Activated naive CD4-positive, alpha-beta T cell treated with anti-CD3 and anti-CD28 coated beads, Interleukin-2, amount 50 U/mL, for 24 hours (primary cell): ENCODE measurements around the gene PANX3.
A peak's percentile ranks its signal among the peaks of the same experiment; 100 is the strongest.
"Not testable (repeated sequence)": the region's sequence is repeated elsewhere in the genome, so short reads cannot be mapped to it uniquely, and the experiment has no call there.

Source experiments
- H3K27ac Mint-ChIP-seq: one replicate; pipeline ENCODE4 v1.8.0; 2021; ENCODE audit warnings: mild to moderate bottlenecking, mixed read lengths
- H3K27me3 Mint-ChIP-seq: one replicate; pipeline ENCODE4 v1.8.0; 2021; ENCODE audit warnings: mixed read lengths
- H3K36me3 Mint-ChIP-seq: one replicate; pipeline ENCODE4 v1.8.0; 2021; ENCODE audit warnings: mixed read lengths
- H3K4me1 Mint-ChIP-seq: one replicate; pipeline ENCODE4 v1.8.0; 2021; ENCODE audit warnings: mixed read lengths
- H3K4me3 Mint-ChIP-seq: one replicate; pipeline ENCODE4 v1.8.0; 2021; ENCODE audit warnings: mild to moderate bottlenecking, mixed read lengths
- H3K9me3 Mint-ChIP-seq: one replicate; pipeline ENCODE4 v1.8.0; 2021; ENCODE audit warnings: mixed read lengths

Gene PANX3

GRCh38 chr11:124602193-124602592 is 9.0 kb upstream of the PANX3 start:
- H3K4me3 Mint-ChIP-seq: no peak overlapping the region
- H3K4me1 Mint-ChIP-seq: no peaks in the 10 kb centered on the region
- H3K27me3 Mint-ChIP-seq: peaks cover 11% of the 10 kb centered on the region
- no peaks in the 10 kb centered on the region for H3K36me3 Mint-ChIP-seq
- H3K9me3 Mint-ChIP-seq: no peaks in the 10 kb centered on the region
- H3K27ac Mint-ChIP-seq: no peak overlapping the region

DNA sequence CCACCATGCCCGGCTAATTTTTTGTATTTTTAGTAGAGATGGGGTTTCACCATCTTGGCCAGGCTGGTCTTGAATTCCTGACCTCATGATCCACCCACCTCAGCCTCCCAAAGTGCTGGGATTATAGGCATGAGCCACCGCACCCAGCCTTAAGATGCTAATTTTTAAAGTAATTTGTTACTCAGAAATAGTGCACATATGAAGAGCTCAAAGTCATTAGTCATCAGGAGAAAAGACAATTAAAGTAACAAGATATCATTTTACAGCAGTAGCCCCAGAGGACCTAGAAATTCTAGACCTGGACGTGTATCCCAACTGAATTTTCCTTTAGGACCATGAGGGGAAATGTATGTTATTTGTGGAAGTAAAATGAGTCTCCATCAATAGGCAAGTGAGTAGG is 8.5 kb upstream of the PANX3 start:
- H3K36me3 Mint-ChIP-seq, H3K4me3 Mint-ChIP-seq, H3K9me3 Mint-ChIP-seq, H3K27ac Mint-ChIP-seq, H3K4me1 Mint-ChIP-seq: not testable (repeated sequence)
- peaks cover 11% of the 10 kb centered on the region for H3K27me3 Mint-ChIP-seq

DNA sequence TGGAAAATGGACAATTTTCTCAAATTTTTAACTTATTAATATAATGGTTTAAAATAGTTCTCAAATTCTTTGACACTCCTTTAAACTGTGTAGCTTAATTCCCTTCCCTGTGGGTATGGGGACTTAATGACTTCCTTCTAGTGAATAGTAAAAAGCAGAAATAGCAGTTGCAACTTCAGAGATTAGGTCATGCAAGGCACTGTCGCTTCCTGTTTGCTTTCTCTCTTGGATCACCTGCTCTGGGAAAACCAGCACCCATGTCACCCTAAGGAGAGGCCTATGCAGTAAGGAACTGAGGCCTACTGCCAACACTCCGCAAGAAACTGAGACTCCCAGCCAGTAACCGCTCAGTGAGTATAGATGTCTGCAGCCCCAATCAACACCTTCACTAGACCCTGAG is 5.5 kb upstream of the PANX3 start:
- H3K27ac Mint-ChIP-seq: no peak overlapping the region
- no peaks in the 10 kb centered on the region for H3K36me3 Mint-ChIP-seq
- no peak overlapping the region for H3K4me3 Mint-ChIP-seq
- no peaks in the 10 kb centered on the region for H3K9me3 Mint-ChIP-seq
- no peaks in the 10 kb centered on the region for H3K4me1 Mint-ChIP-seq
- H3K27me3 Mint-ChIP-seq: peaks cover 7% of the 10 kb centered on the region

DNA sequence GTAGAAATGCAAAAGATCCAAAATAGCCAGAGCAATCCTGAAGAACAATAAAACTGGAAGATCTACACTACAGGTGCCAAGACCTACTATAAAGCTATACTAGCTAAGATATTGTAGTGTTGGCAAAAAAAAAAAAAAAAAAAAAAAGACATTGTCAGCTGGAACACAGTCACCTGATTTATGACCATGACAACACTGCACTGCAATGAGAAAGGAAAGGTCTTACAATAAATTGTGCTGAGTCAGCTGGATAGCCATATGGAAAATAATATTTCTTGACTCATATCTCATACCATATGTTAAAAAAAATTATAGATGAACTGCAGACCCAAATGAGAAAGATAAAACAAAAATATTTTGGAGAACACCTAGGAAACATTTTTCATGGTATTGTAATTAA is 3.1 kb upstream of the PANX3 start:
- H3K27me3 Mint-ChIP-seq: no peaks in the 10 kb centered on the region
- H3K4me3 Mint-ChIP-seq: no peak overlapping the region
- peaks cover 8% of the 10 kb centered on the region for H3K4me1 Mint-ChIP-seq
- H3K9me3 Mint-ChIP-seq: no peaks in the 10 kb centered on the region
- H3K27ac Mint-ChIP-seq: no peak overlapping the region
- no peaks in the 10 kb centered on the region for H3K36me3 Mint-ChIP-seq

GRCh38 chr11:124610295-124610694 is 933 bp upstream of the PANX3 start:
- Mint-ChIP-seq H3K27ac (no peak overlapping the region), H3K36me3 (no peaks in the 10 kb centered on the region), H3K27me3 (no peaks in the 10 kb centered on the region), H3K9me3 (no peaks in the 10 kb centered on the region), H3K4me1 (peaks cover 8% of the 10 kb centered on the region), H3K4me3 (no peak overlapping the region)

DNA sequence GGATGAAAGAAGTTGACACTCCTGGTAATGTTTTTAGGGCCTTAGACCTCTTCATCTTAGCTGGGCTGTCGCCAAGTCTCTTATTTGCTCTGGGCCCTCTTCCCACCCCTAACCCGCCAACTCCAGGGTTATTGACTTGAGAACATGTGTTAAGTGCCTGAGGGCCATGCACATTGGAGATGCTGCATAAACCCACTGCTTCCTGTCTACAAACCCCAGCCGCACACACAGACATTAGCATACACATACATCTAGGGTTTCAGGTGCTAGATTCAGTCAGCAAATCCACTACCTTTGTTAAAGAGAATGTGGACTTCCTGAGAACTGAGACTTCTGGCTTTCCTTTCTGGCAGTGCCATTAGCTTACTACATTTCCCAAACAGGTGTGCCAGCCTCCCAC is 817 bp downstream of the PANX3 start:
- Mint-ChIP-seq H3K27me3 (no peaks in the 10 kb centered on the region), H3K4me3 (no peak overlapping the region), H3K27ac (peak overlapping the region; percentile 38), H3K4me1 (peaks cover 8% of the 10 kb centered on the region), H3K36me3 (no peaks in the 10 kb centered on the region), H3K9me3 (no peaks in the 10 kb centered on the region)

DNA sequence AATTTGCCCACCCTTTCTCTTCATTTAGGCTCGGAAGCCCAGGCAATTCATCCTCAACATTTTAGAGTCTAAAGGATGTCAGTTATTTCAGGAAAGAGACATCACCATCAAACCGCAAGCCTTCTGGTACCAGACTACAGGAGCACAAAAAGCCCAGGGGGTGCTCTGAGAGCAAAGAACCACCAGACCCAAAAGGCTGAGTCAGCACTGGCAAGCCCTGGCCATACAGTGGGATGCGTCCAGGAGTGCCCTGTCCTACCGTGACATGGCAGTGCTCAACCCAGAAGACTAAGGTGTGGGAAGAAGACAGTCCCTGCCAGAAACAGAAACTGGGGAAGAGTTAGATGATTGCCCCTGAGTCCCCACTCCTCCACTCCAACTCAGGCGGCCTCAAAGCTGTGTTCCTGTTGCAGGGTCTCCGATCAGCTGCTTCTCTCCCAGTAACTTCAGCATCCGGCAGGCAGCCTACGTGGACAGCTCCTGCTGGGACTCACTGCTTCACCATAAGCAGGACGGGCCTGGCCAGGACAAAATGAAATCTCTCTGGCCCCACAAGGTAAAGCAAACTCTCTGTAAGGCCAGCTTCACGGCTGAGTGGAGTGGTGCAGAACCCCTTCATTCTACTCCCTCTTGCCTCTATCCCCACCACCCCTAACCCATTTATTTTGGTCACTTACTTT is 1.5 kb downstream of the PANX3 start:
- peaks cover 8% of the 10 kb centered on the region for H3K4me1 Mint-ChIP-seq
- H3K4me3 Mint-ChIP-seq: no peak overlapping the region
- no peaks in the 10 kb centered on the region for H3K27me3 Mint-ChIP-seq
- H3K9me3 Mint-ChIP-seq: no peaks in the 10 kb centered on the region
- H3K27ac Mint-ChIP-seq: no peak overlapping the region
- no peaks in the 10 kb centered on the region for H3K36me3 Mint-ChIP-seq

GRCh38 chr11:124618863-124619262 is 7.6 kb downstream of the PANX3 start:
- Mint-ChIP-seq H3K9me3 (no peaks in the 10 kb centered on the region), H3K27ac (no peak overlapping the region), H3K36me3 (no peaks in the 10 kb centered on the region), H3K4me3 (no peak overlapping the region), H3K27me3 (peaks cover 3% of the 10 kb centered on the region), H3K4me1 (peaks cover 8% of the 10 kb centered on the region)

- Mint-ChIP-seq H3K27ac (peak within 1 kb of the TSS; percentile 97), H3K9me3 (no peaks in the 10 kb centered on the region), H3K4me1 (peaks cover 36% of the 10 kb centered on the region), H3K4me3 (peak within 1 kb of the TSS; percentile 88), H3K27me3 (peaks cover 3% of the 10 kb centered on the region), H3K36me3 (peaks cover 9% of the 10 kb centered on the region)
Observed at GRCh38 chr11:124622531-124623451, 11.6 kb downstream of the PANX3 start, which contains the start of gene TBRG1. Gene TBRG1 (plus strand): TSS chr11:124622864. CDS start chr11:124623084, 220 bp downstream.

- Mint-ChIP-seq H3K9me3 (no peaks in the 10 kb centered on the region), H3K4me3 (peak overlapping the region; percentile 88), H3K27ac (peak overlapping the region; percentile 97), H3K27me3 (peaks cover 1% of the 10 kb centered on the region), H3K36me3 (peaks cover 13% of the 10 kb centered on the region), H3K4me1 (peaks cover 36% of the 10 kb centered on the region)
Observed at GRCh38 chr11:124623861-124624525, 12.8 kb downstream of the PANX3 start.

DNA sequence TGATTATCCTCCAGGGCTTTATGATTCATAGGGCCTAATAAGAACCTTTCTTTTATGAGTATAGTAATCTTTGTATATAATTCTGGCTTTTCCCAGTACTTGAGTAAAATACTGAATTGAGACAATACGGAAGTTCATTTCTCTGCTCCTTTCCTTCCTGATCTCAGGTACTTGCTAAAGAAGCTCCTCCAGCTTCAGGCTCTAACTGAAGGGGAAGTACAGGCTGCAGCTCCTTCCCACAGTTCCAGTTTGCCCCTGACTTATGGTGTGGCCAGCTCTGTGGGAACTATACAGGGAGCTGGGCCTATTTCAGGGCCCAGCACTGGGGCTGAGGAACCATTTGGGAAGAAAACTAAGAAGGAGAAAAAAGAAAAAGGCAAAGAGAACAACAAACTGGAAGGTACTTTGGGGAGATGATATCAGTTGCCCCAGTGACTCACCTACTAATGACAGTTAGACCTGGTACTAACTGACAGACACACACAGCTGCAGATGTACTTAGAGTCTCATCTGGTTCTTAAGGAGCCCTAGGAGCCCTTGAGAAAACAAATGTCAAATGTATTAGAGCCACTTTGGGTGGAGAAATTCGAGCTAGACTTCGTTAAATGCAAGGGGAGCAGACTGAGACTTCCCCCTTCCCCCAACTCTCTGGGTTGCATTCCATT is 14.4 kb downstream of the PANX3 start:
- H3K36me3 Mint-ChIP-seq: peaks cover 13% of the 10 kb centered on the region
- H3K27me3 Mint-ChIP-seq: no peaks in the 10 kb centered on the region
- peaks cover 36% of the 10 kb centered on the region for H3K4me1 Mint-ChIP-seq
- H3K4me3 Mint-ChIP-seq: no peak overlapping the region
- peak overlapping the region; percentile 89 for H3K27ac Mint-ChIP-seq
- H3K9me3 Mint-ChIP-seq: no peaks in the 10 kb centered on the region

DNA sequence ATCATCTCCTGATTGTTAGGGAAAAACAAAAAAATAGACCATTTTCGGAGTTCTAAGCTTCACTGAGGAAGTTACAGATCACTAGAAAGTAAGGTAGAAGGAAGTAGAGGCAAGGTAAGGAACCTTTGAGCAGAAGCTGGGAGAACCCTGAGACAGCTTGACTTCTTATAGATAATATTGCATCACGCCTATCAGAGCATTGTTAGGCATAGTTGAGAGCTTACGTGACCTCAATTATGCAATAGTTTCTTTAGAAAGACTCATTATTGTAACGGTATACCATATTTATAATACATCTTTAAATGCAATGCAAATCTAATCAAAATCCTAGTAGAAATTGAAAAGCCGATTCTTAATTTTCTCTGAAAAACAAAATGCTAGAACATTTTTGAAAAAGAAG is 16.3 kb downstream of the PANX3 start:
- Mint-ChIP-seq H3K27ac (no peak overlapping the region), H3K4me1 (peaks cover 31% of the 10 kb centered on the region), H3K9me3 (no peaks in the 10 kb centered on the region), H3K4me3 (no peak overlapping the region), H3K27me3 (no peaks in the 10 kb centered on the region), H3K36me3 (peaks cover 13% of the 10 kb centered on the region)

DNA sequence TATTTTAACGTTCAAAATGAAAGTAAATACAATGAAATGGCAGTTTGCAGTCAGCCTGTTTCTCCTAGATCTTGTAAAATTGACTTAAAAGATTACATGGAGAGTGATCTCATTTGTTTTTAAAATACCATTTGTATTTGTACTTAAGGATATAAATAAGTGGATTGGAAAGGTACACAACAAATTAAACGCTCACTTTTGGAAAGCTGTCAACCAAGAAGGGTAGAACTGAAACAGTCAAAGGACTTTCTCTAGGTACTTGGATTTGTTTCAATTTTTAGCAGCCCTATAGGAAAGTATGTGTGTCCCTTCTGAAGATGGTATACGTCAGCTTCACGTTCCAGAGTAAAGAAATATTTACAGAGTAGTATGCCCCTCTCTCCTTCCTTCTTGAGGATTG is 18.7 kb downstream of the PANX3 start:
- Mint-ChIP-seq H3K9me3 (no peaks in the 10 kb centered on the region), H3K27ac (no peak overlapping the region), H3K36me3 (peaks cover 12% of the 10 kb centered on the region), H3K27me3 (no peaks in the 10 kb centered on the region), H3K4me3 (no peak overlapping the region), H3K4me1 (peaks cover 19% of the 10 kb centered on the region)

DNA sequence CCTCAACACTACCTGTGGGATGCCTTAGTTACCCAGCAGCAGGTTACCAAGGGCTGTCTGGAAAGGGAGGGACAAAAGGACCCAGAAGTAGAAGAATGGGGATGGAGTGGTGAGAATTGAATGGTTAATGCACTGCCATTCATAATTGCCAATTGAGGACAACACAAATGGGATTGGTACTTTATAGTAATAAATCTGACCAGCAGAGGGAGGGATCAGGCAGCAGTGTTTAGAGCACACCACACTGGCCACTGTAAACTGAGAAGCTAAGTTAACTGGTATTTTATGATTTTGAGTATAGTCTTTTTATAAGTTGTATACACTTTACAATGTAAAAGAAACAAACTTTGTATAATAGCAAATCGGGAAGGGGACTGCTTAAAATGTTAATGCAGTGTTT is 22.1 kb downstream of the PANX3 start:
- Mint-ChIP-seq H3K27me3 (no peaks in the 10 kb centered on the region), H3K4me1 (no peaks in the 10 kb centered on the region), H3K36me3 (peaks cover 11% of the 10 kb centered on the region), H3K4me3 (no peak overlapping the region), H3K9me3 (no peaks in the 10 kb centered on the region), H3K27ac (no peak overlapping the region)

DNA sequence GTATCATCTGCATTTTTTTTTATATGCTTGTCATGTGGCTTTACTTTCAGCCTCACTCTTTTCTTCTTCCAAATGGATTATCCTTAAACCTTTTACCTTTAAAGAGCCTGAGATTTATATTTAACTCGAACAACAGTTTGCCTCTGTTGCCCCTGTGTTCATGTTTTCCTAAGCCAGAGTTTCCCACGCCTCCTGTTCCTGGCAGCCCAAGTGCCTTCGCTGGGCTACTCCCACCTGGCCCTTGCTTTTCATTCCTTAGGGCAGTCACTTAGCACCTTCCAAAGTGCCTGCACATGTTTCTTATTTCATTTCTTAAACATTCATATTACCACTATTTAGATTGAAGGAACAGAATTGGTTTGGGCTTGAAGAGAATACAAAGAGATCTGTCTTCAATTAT is 24.7 kb downstream of the PANX3 start:
- H3K4me3 Mint-ChIP-seq: no peak overlapping the region
- peak overlapping the region; percentile 73 for H3K27ac Mint-ChIP-seq
- H3K9me3 Mint-ChIP-seq: no peaks in the 10 kb centered on the region
- no peaks in the 10 kb centered on the region for H3K4me1 Mint-ChIP-seq
- H3K36me3 Mint-ChIP-seq: peaks cover 9% of the 10 kb centered on the region
- H3K27me3 Mint-ChIP-seq: no peaks in the 10 kb centered on the region
